ENCODE results near the gene PTPRZ1.

- TF ChIP-seq GATA2 (IDR thresholded peaks at IDR 0.05; ENCODE audit: low read depth, low read length) (no peak), GATA3 (IDR thresholded peaks at IDR 0.05; ENCODE audit: low read depth, low read length) (no peak)
These were observed at the start of gene PTPRZ1 for GRCh38 chr7:121872831-121873288.
